ENCODE measurements around the gene HIGD1A.

DNA sequence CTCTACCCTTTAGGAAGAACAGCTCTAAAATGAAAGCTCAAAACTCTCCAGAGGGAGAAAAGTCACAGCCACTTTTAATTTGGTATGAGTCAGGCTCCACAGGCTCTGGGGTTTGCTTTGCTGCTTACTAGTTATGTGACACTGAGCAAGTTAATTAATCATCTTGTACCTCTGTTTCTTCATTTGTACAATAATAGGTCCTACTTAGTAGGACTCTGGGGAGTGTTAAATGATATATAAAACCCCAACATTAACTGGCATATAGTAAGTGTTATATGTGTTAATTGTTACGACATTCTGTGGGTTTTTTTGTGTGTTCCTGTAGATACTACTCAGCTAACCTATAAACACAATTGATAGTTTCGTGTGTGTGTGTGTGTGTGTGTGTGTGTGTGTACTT lies 11.5 kb upstream of the HIGD1A start:
- TF ChIP-seq, protein P1, sequence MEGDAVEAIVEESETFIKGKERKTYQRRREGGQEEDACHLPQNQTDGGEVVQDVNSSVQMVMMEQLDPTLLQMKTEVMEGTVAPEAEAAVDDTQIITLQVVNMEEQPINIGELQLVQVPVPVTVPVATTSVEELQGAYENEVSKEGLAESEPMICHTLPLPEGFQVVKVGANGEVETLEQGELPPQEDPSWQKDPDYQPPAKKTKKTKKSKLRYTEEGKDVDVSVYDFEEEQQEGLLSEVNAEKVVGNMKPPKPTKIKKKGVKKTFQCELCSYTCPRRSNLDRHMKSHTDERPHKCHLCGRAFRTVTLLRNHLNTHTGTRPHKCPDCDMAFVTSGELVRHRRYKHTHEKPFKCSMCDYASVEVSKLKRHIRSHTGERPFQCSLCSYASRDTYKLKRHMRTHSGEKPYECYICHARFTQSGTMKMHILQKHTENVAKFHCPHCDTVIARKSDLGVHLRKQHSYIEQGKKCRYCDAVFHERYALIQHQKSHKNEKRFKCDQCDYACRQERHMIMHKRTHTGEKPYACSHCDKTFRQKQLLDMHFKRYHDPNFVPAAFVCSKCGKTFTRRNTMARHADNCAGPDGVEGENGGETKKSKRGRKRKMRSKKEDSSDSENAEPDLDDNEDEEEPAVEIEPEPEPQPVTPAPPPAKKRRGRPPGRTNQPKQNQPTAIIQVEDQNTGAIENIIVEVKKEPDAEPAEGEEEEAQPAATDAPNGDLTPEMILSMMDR (conservative IDR thresholded peaks at IDR 0.05): no peak
- TF ChIP-seq ZFX (IDR thresholded peaks at IDR 0.05): no peak

All from C4-2B (cell line).